WTC11 (cell line): ENCODE data around the gene VEZT.

ENCODE experiments used
- CTCF ChIP-seq: fragments of 200-600 bp; IDR thresholded peaks from 2 replicates; pipeline ENCODE4 v1.8.0; 2022; ENCODE audit warnings: antibody characterized with exemption
- KAT7 ChIP-seq: sonication (generic); formaldehyde crosslinking; IDR thresholded peaks from 2 replicates; pipeline ENCODE4 v1.8.1; 2023; ENCODE audit warnings: missing genetic modification reagents, mild to moderate bottlenecking, borderline replicate concordance

GRCh38 chr12:95228617-95229016, 11.0 kb downstream of the VEZT start:
- TF ChIP-seq KAT7 (CRISPR knock-in tag), result no peak
- no peak for TF ChIP-seq CTCF
